Panc1 (cell line): Measurements from ENCODE around the gene SNTG2. TPM values are rescaled to one million over a fixed set of nuclear protein-coding genes. Genes with fewer than 3 reads are reported as not detected.

Experiments
- ATAC-seq: fragments of 200-7000 bp; cut with Tn5 transposase; 2 replicates; pipeline ENCODE4 v1.9.1; 2020; ENCODE audit warnings: mild to moderate bottlenecking, moderate library complexity
- BruUV-seq: library from RNA; stranded (reverse); fragments of 400-500 nt; replicated peaks from 2 replicates; lab custom pipeline; 2021; lab: Mats Ljungman, UMichigan
- CTCF ChIA-PET: fragments of 300-600 bp; sonication (Branson Sonifier 250); formaldehyde crosslinking; loops from one replicate; lab custom pipeline; 2022; ENCODE audit warnings: antibody characterized with exemption; lab: Charles Lee
- POLR2A ChIA-PET: fragments of 300-600 bp; sonication (Branson Sonifier 250); formaldehyde crosslinking; loops from one replicate; lab custom pipeline; 2022; ENCODE audit warnings: antibody characterized with exemption; lab: Charles Lee
- DNase-seq: peaks from one replicate; pipeline ENCODE4 v3.0.0-alpha.2; 2010; ENCODE audit warnings: low read depth, low spot score
- H3K27ac ChIP-seq: 2 replicates; pipeline ENCODE4 v1.5.1; 2011; ENCODE audit warnings: mild to moderate bottlenecking, low read length, inconsistent platforms
- H3K27me3 ChIP-seq: fragments of 200-500 bp; sonication (Bioruptor generic); 2 replicates; pipeline ENCODE4 v1.6.0; 2014; ENCODE audit warnings: low read length, inconsistent platforms; ENCODE audit not compliant: control insufficient read depth, insufficient read depth
- H3K36me3 ChIP-seq: fragments of 200-500 bp; sonication (Bioruptor generic); 2 replicates; pipeline ENCODE4 v1.5.1; 2014; ENCODE audit warnings: inconsistent platforms, mild to moderate bottlenecking, low read length, moderate library complexity; ENCODE audit not compliant: control insufficient read depth, insufficient read depth
- H3K4me1 ChIP-seq: 2 replicates; pipeline ENCODE4 v1.5.1; 2011; ENCODE audit warnings: inconsistent platforms, mild to moderate bottlenecking, low read length, moderate library complexity; ENCODE audit not compliant: control insufficient read depth, insufficient read depth
- H3K4me3 ChIP-seq, 2 experiments: 2 replicates each; pipeline ENCODE4 v1.5.1; 2011 to 2012; ENCODE audit warnings: low read depth in 2 of 2, low read length in 2 of 2, mild to moderate bottlenecking in 2 of 2, inconsistent platforms in 1 of 2, moderate library complexity in 1 of 2
- H3K9me3 ChIP-seq: fragments of 200-500 bp; sonication (Bioruptor generic); 2 replicates; pipeline ENCODE4 v1.5.1; 2014; ENCODE audit warnings: low read depth, mild to moderate bottlenecking, inconsistent platforms, low read length, moderate library complexity; ENCODE audit not compliant: control insufficient read depth, insufficient read depth
- POLR2AphosphoS5 ChIP-seq: IDR thresholded peaks from 2 replicates; pipeline ENCODE4 v1.6.1; 2012; ENCODE audit warnings: mild to moderate bottlenecking, low read depth, low read length, moderate library complexity
- SIN3A ChIP-seq: IDR thresholded peaks from 2 replicates; pipeline ENCODE4 v1.6.1; 2012; ENCODE audit warnings: low read depth, mild to moderate bottlenecking, low read length, moderate library complexity, borderline replicate concordance; ENCODE audit not compliant: insufficient read depth
- TCF7L2 ChIP-seq: IDR thresholded peaks from 2 replicates; pipeline ENCODE4 v1.6.1; 2011; ENCODE audit warnings: mild to moderate bottlenecking, low read depth, low read length, inconsistent platforms
- in situ Hi-C: cut with HindIII; loops from 2 replicates; pipeline ENCODE4 v1.10.0; 2016; ENCODE audit warnings: low sequenced_read_pairs, low pct_unique_long_range_greater_than_20kb
- intact Hi-C: fragments of 100-400 bp; cut with micrococcal nuclease; formaldehyde crosslinking; loops from one replicate; pipeline ENCODE4 v1.10.0; 2022; ENCODE audit not compliant: unreplicated experiment
- total RNA-seq: library from RNA; stranded (reverse); gene quantifications from one replicate; pipeline ENCODE4 v1.2.1, GENCODE V29; 2021; ENCODE audit not compliant: unreplicated experiment
- TF ChIP-seq, protein P1 (sequence below), 2 experiments: IDR thresholded peaks; 2 replicates each; pipeline ENCODE4 v1.6.1; 2011 to 2012; ENCODE audit warnings: low read depth in 2 of 2, control low read depth in 1 of 2, low read length in 1 of 2, mild to moderate bottlenecking in 1 of 2, moderate library complexity in 1 of 2; ENCODE audit not compliant: insufficient read depth in 1 of 2
- TF ChIP-seq, protein P2 (sequence below): fragments of 450-650 bp; IDR thresholded peaks from 2 replicates; pipeline ENCODE4 v1.5.1; 2017; ENCODE audit warnings: mild to moderate bottlenecking

SNTG2 gene
- total RNA-seq, 1 experiment from 2014 or later, result not detected

GRCh38 chr2:1051075-1051474 is 100.4 kb downstream of the SNTG2 start:
- Histone ChIP-seq H3K36me3 (no peaks in the 10 kb centered on the region), H3K9me3 (no peaks in the 10 kb centered on the region), H3K4me3 (no peak overlapping the region), H3K27me3 (no peaks in the 10 kb centered on the region), H3K27ac (no peak overlapping the region), H3K4me1 (0 out of 2 replicates have a peak, but pooled peaks cover 2% of the 10 kb centered on the region)
- ATAC-seq, result peak; percentile 78
- intact Hi-C loops, result no loop called here
- ChIA-PET CTCF (no interaction called here), POLR2A (interaction anchor here (0.6 kb wide), 1 partner anchor 97 kb away, joined by 3 read pairs; no protein-coding TSS in a partner anchor)
- in situ Hi-C loops, result no loop called here
- TF ChIP-seq, protein P1, sequence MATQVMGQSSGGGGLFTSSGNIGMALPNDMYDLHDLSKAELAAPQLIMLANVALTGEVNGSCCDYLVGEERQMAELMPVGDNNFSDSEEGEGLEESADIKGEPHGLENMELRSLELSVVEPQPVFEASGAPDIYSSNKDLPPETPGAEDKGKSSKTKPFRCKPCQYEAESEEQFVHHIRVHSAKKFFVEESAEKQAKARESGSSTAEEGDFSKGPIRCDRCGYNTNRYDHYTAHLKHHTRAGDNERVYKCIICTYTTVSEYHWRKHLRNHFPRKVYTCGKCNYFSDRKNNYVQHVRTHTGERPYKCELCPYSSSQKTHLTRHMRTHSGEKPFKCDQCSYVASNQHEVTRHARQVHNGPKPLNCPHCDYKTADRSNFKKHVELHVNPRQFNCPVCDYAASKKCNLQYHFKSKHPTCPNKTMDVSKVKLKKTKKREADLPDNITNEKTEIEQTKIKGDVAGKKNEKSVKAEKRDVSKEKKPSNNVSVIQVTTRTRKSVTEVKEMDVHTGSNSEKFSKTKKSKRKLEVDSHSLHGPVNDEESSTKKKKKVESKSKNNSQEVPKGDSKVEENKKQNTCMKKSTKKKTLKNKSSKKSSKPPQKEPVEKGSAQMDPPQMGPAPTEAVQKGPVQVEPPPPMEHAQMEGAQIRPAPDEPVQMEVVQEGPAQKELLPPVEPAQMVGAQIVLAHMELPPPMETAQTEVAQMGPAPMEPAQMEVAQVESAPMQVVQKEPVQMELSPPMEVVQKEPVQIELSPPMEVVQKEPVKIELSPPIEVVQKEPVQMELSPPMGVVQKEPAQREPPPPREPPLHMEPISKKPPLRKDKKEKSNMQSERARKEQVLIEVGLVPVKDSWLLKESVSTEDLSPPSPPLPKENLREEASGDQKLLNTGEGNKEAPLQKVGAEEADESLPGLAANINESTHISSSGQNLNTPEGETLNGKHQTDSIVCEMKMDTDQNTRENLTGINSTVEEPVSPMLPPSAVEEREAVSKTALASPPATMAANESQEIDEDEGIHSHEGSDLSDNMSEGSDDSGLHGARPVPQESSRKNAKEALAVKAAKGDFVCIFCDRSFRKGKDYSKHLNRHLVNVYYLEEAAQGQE (IDR thresholded peaks at IDR 0.05; ENCODE audit: insufficient read depth in 1 of 2, low read depth in 2 of 2, low read length in 1 of 2), result no peak
- TF ChIP-seq SIN3A (no peak), TCF7L2 (no peak), POLR2AphosphoS5 (no peak)
- TF ChIP-seq, protein P2, sequence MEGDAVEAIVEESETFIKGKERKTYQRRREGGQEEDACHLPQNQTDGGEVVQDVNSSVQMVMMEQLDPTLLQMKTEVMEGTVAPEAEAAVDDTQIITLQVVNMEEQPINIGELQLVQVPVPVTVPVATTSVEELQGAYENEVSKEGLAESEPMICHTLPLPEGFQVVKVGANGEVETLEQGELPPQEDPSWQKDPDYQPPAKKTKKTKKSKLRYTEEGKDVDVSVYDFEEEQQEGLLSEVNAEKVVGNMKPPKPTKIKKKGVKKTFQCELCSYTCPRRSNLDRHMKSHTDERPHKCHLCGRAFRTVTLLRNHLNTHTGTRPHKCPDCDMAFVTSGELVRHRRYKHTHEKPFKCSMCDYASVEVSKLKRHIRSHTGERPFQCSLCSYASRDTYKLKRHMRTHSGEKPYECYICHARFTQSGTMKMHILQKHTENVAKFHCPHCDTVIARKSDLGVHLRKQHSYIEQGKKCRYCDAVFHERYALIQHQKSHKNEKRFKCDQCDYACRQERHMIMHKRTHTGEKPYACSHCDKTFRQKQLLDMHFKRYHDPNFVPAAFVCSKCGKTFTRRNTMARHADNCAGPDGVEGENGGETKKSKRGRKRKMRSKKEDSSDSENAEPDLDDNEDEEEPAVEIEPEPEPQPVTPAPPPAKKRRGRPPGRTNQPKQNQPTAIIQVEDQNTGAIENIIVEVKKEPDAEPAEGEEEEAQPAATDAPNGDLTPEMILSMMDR, result peak; percentile 56
- no TSS peak for BruUV-seq
- DNase-seq, result no peak

- no peaks in the 10 kb centered on the region for H3K9me3 ChIP-seq
- CTCF ChIA-PET, result no interaction called here
- BruUV-seq, result no TSS peak
- intact Hi-C loops (no loop called here), in situ Hi-C loops (no loop called here)
- 0 out of 2 replicates have a peak, but pooled peaks cover 2% of the 10 kb centered on the region for H3K4me1 ChIP-seq
- TF ChIP-seq TCF7L2 (no peak), POLR2AphosphoS5 (no peak), SIN3A (no peak)
- TF ChIP-seq, protein P1 (IDR thresholded peaks at IDR 0.05; ENCODE audit: insufficient read depth in 1 of 2, low read depth in 2 of 2, low read length in 1 of 2), result no peak
- TF ChIP-seq, protein P2, result no peak
- ATAC-seq (no peak), DNase-seq (no peak)
- no peak overlapping the region for H3K4me3 ChIP-seq
- no peaks in the 10 kb centered on the region for H3K27me3 ChIP-seq
- no peaks in the 10 kb centered on the region for H3K36me3 ChIP-seq
- POLR2A ChIA-PET, result no interaction called here
- H3K27ac ChIP-seq, result no peak overlapping the region
Measured at GRCh38 chr2:1052771-1053191, 102.1 kb downstream of the SNTG2 start.
